Smooth muscle cell (in vitro differentiated cells): ENCODE data around the gene KCND3. TPM values are rescaled to one million over a fixed set of nuclear protein-coding genes. Genes with fewer than 3 reads are reported as not detected.

Experiments
- DNase-seq: peaks from one replicate; lab custom pipeline; 2025; ENCODE audit not compliant: unreplicated experiment; lab: John Stamatoyannopoulos, UW
- H2AFZ ChIP-seq: fragments of 200-600 bp; sonication (generic); 2 replicates; pipeline ENCODE4 v1.6.0; 2016; ENCODE audit warnings: antibody characterized with exemption, low read depth, mild to moderate bottlenecking
- H3F3A ChIP-seq: fragments of 200-600 bp; sonication (generic); 2 replicates; pipeline ENCODE4 v1.6.0; 2017; ENCODE audit warnings: antibody characterized with exemption, low read depth
- H3K27ac ChIP-seq: fragments of 200-600 bp; sonication (generic); 2 replicates; pipeline ENCODE4 v1.5.1; 2016; ENCODE audit warnings: low read depth, mild to moderate bottlenecking
- H3K27me3 ChIP-seq: fragments of 200-600 bp; sonication (generic); 2 replicates; pipeline ENCODE4 v1.6.1; 2016; ENCODE audit warnings: low read depth, mild to moderate bottlenecking
- H3K36me3 ChIP-seq: fragments of 200-600 bp; sonication (generic); 2 replicates; pipeline ENCODE4 v1.5.1; 2016; ENCODE audit warnings: low read depth
- H3K4me1 ChIP-seq: fragments of 200-600 bp; sonication (generic); 2 replicates; pipeline ENCODE4 v1.5.1; 2016; ENCODE audit warnings: low read depth
- H3K4me2 ChIP-seq: fragments of 200-600 bp; sonication (generic); 2 replicates; pipeline ENCODE4 v1.6.0; 2016; ENCODE audit warnings: mild to moderate bottlenecking
- H3K4me3 ChIP-seq: fragments of 200-600 bp; sonication (generic); 2 replicates; pipeline ENCODE4 v1.5.1; 2016; ENCODE audit warnings: mild to moderate bottlenecking
- H3K79me2 ChIP-seq: fragments of 200-600 bp; sonication (generic); 2 replicates; pipeline ENCODE4 v1.6.0; 2016; ENCODE audit warnings: low read depth, mild to moderate bottlenecking
- H3K9ac ChIP-seq: fragments of 200-600 bp; sonication (generic); 2 replicates; pipeline ENCODE4 v1.6.0; 2016; ENCODE audit warnings: low read depth
- H3K9me3 ChIP-seq: fragments of 200-600 bp; sonication (generic); replicated peaks from 2 replicates; pipeline ENCODE4 v1.5.1; 2016; ENCODE audit warnings: low read depth
- H4K20me1 ChIP-seq: fragments of 200-600 bp; sonication (generic); 2 replicates; pipeline ENCODE4 v1.6.0; 2016; ENCODE audit warnings: low read depth
- CTCF ChIP-seq: fragments of 200-600 bp; sonication (generic); IDR thresholded peaks from 2 replicates; pipeline ENCODE4 v1.5.1; 2017; ENCODE audit warnings: borderline replicate concordance, mild to moderate bottlenecking, antibody characterized with exemption; ENCODE audit not compliant: insufficient read depth, poor library complexity, severe bottlenecking
- WGBS: methylation state at CpG from one replicate; pipeline ENCODE4 v1.1.7; 2016; ENCODE audit warnings: low lambda C conversion rate; 5-methylcytosine and 5-hydroxymethylcytosine counted together
- polyA plus RNA-seq: library from polyadenylated mRNA; unstranded; fragments of >200 nt; fragmentation: Nextera tagmentation; extraction: Ambion mirVana; gene quantifications from 2 replicates; pipeline ENCODE4 v1.2.1, GENCODE V29; 2016
- total RNA-seq: library from RNA; depleted of rRNA; stranded (reverse); fragments of >200 nt; gene quantifications from 2 replicates; pipeline ENCODE4 v1.2.3, GENCODE V29; 2014

Gene KCND3
- total and polyA plus RNA-seq, 2 experiments from 2014 or later = 0.97 to 2.2 TPM

GRCh38 chr1:111729271-111729921 is 260.1 kb downstream of the KCND3 start:
- no peak for DNase-seq
- Histone ChIP-seq H4K20me1 (peaks cover 20% of the 10 kb centered on the region), H3K27ac (no peak overlapping the region), H3K4me2 (no peak overlapping the region), H2AFZ (no peak overlapping the region), H3K27me3 (no peaks in the 10 kb centered on the region), H3K9me3 (no peaks in the 10 kb centered on the region), H3K36me3 (no peaks in the 10 kb centered on the region), H3F3A (no peaks in the 10 kb centered on the region), H3K4me1 (peaks cover 10% of the 10 kb centered on the region), H3K4me3 (no peak overlapping the region), H3K79me2 (no peaks in the 10 kb centered on the region), H3K9ac (no peak overlapping the region)
- 83% methylated on average over 8 of the region's 8 CpGs for WGBS
- no peak for TF ChIP-seq CTCF

GRCh38 chr1:111727056-111727455 is 262.4 kb downstream of the KCND3 start:
- Histone ChIP-seq H3K79me2 (no peaks in the 10 kb centered on the region), H3K4me3 (no peak overlapping the region), H3K36me3 (no peaks in the 10 kb centered on the region), H4K20me1 (peaks cover 12% of the 10 kb centered on the region), H3K27ac (no peak overlapping the region), H3K4me1 (peaks cover 10% of the 10 kb centered on the region), H2AFZ (no peak overlapping the region), H3K27me3 (no peaks in the 10 kb centered on the region), H3F3A (no peaks in the 10 kb centered on the region), H3K9ac (no peak overlapping the region), H3K4me2 (no peak overlapping the region), H3K9me3 (no peaks in the 10 kb centered on the region)
- WGBS = 92% methylated on average over 18 of the region's 18 CpGs
- no peak for DNase-seq
- no peak for TF ChIP-seq CTCF

GRCh38 chr1:111725192-111725591 is 264.3 kb downstream of the KCND3 start:
- DNase-seq = no peak
- Histone ChIP-seq H3K9ac (no peak overlapping the region), H4K20me1 (no peaks in the 10 kb centered on the region), H3K9me3 (no peaks in the 10 kb centered on the region), H3K27ac (no peak overlapping the region), H3F3A (no peaks in the 10 kb centered on the region), H3K4me1 (peaks cover 10% of the 10 kb centered on the region), H3K36me3 (no peaks in the 10 kb centered on the region), H2AFZ (no peak overlapping the region), H3K79me2 (no peaks in the 10 kb centered on the region), H3K4me2 (no peak overlapping the region), H3K27me3 (no peaks in the 10 kb centered on the region), H3K4me3 (no peak overlapping the region)
- TF ChIP-seq CTCF = no peak
- WGBS = 47% methylated on average over 5 of the region's 5 CpGs

GRCh38 chr1:111723871-111724270 is 265.6 kb downstream of the KCND3 start:
- Histone ChIP-seq H3F3A (no peaks in the 10 kb centered on the region), H3K4me3 (no peak overlapping the region), H3K4me2 (no peak overlapping the region), H3K27ac (no peak overlapping the region), H3K9ac (no peak overlapping the region), H4K20me1 (no peaks in the 10 kb centered on the region), H3K4me1 (peaks cover 10% of the 10 kb centered on the region), H2AFZ (no peak overlapping the region), H3K79me2 (no peaks in the 10 kb centered on the region), H3K9me3 (no peaks in the 10 kb centered on the region), H3K27me3 (no peaks in the 10 kb centered on the region), H3K36me3 (no peaks in the 10 kb centered on the region)
- DNase-seq = no peak
- WGBS = 88% methylated on average over 1 of the region's 1 CpG
- no peak for TF ChIP-seq CTCF
